GM21390 (cell line): ENCODE measurements around the gene MOB1B.
"Not testable (repeated sequence)": the region's sequence is repeated elsewhere in the genome, so short reads cannot be mapped to it uniquely, and the experiment has no call there.

Source experiments
- ATAC-seq: cut with Tn5 transposase; IDR thresholded peaks from one replicate; pipeline ENCODE4 v1.9.1; 2021; ENCODE audit not compliant: unreplicated experiment

The MOB1B gene

DNA sequence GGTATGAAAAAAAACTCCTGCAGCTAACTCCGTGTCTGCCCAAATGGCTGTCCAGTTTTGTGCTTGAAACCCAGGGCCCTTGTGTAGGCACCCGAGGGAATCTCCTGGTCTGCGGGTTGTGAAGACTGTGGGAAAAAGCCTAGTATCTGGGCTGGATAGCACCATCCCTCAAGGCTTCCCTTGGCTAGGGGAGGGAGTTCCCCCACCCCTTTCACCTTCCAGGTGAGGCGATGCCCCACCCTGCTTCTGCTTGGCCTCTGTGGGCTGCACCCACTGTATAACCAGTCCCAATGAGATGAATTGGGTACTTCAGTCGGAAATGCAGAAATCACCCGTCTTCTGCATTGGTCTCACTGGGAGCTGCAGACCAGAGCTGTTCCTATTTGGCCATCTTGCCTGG, 102.9 kb downstream of the MOB1B start:
- not testable (repeated sequence) for ATAC-seq

DNA sequence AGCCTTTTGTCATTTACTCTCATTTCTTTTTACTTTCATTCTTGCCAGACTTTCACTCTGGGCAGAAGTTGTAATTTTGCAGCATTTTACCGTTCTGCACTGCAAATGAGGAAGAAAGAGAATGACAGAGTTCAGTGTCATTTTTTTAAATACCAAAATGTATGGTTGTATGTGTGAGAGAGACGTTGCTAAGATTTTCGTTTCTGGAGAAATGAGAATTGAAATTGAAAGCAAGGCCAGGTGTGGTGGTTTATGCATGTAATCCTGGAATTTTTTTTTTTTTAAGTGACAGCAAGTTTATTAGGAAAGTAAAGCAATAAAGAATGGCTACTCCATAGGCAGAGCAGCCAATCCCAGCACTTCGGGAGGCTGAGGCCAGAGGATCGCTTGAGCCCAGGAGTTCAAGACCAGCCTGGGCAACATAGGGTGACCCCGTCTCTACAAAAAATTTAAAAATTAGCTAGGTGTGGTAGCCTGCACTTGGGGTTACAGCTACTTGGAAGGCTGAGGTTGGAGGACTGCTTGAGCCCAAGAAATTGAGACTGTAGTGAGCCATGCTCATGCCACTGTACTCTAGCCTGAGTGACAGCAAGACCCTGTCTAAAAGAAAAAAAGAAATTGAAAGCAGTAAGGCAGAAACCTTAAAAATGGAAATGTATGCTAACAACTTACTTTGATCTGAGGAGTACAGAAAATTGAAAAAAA, 104.2 kb downstream of the MOB1B start:
- peak; percentile 83 for ATAC-seq

DNA sequence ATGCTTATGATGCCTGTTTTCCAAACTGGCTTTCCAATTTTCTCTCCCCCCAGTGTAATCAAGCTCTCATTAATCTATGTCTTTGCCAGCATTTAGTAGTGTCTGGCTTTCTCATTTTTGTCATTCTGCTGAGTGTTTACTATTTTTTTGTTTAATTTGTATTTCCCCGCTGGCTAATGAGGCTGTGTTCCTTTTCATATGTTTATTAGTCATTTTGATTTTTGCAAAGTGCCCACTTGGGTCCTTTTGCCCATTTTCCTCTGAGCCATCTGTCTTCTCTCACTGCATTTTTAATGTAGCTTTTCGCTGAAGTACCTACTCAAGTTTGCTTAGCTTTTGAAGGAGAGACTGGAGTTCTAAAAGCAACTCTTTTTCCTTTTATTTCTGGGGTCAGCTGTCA, 106.0 kb downstream of the MOB1B start:
- ATAC-seq: no peak

DNA sequence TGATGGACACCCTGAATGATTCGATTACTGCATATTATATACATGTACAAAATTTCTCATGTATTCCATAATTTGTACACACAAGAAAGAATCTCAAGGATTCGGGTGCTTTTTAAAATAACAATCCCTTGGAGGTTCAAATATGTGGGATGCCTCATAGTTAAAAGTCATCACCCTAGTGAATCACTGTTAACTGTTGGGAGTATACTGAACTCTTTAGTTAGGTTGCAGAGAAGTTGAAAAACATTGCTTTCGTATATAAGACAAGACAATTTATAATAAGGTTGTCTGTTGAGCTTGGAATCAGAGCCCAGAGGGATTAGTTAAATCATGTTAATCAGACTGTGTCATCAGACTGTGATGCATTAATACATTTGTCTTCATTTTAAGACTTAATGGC, 106.9 kb downstream of the MOB1B start:
- ATAC-seq: no peak

DNA sequence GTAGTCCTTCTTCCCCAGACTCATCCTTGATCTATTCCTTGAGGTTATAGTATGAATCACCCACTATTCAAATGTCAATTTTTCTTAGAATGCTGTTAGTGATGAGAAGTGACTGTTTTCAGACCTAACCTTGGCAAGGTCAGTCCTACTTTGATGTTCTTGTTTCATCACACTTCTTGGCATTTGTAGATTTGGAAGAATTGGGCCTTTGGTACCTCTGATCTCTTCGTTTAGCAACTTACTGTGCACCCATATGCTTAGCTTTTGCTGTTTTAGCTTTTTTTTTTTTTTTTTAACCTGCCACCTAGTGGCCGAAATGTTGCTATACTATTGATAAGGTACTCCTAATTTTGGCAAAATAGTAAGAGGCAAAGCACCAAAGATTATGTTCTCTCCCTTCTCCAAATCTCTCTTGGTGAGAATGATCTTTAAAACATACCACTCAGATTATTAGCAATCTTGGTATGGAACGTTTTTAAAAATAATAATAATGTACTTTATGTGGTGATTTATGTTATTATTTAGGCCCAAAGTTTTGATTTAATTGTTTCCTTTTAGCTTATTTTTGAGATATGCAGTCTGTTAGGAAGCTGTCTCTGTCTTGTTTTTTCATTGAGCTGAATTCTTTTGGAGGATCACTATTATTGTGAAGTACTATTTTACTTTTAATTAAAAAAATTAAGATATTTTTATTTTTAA, 107.9 kb downstream of the MOB1B start:
- no peak for ATAC-seq

DNA sequence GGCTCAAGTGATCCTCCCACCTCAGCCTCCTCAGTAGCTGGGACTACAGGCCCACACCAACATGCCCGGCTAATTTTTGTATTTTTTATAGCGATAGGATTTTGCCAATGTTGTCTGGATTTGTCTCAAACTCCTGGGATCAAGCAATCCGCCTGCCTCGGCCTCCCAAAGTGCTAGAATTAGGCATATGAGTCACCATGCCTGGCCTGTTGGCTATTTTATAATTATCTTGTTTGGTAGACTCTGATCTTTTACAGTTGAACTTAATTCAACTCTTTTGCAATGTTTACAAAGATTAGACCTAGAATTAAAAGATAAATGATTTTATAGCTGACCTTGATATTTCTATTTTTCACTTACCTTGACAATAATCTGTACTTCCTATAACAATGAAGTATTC, 109.3 kb downstream of the MOB1B start:
- ATAC-seq: no peak

DNA sequence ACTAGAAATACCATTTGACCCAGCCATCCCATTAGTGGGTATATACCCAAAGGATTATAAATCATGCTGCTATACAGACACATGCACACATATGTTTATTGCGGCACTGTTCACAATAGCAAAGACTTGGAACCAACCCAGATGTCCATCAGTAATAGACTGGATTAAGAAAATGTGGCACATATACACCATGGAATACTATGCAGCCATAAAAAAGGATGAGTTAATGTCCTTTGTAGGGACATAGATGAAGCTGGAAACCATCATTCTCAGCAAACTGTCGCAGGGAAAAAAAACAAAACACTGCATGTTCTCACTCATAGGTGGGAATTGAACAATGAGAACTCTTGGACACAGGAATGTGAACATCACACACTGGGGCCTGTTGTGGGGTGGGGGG, 115.2 kb downstream of the MOB1B start:
- not testable (repeated sequence) for ATAC-seq

DNA sequence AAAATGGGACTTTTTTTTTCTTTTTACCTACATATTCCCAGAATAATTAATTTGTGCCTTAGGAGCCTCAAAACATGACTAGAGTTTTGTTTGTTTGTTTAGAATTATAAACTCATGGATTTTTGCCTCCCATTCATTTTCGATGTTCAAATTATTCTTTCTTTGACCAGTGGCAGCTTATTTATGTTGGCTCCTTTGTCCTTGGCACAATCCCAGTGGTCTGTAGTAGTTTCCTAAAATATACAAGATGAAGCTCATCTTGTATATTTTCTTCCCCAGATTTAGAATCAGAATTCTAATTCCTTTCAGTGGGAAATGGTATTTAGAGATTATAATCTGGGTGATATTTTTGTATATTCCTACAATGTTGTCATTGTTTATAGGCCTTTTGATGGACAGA, 118.4 kb downstream of the MOB1B start:
- no peak for ATAC-seq

DNA sequence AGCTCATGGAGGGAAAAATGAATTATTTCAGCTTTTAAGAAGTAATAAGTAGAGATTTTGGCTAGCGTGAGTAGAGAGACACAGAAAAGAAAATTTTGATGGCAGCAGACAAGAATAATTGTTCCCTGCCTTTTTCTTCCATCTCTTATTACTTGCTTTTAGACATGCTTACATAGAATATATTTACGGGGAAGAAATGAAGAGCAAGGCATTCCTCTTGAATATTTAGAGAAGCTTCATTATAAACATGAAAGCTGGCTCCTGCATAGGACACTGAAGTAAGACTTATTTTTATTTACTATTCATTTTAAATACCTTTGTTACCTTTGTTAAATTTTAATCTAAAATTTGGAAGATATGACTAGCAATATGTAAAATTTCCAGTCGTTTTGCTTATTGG, 123.5 kb downstream of the MOB1B start:
- no peak for ATAC-seq

DNA sequence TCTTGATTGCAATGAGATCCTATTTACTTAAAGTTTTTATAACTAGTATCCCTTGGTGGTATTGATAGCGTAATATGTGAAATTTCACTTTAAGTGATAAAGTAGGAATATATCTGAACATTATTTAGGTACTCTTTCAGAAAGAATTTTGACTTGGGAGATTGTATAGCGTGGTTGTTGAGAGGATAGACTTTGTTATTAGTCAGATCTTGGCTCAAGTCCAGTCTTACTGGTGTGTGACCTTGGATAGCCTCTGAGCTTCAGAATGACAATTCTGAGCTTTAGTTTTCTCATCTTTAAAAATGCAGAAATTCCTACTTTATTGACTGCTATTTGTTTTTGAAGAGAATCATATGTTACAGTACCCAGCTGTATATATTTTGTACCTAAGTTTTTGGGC, 123.9 kb downstream of the MOB1B start:
- ATAC-seq: no peak

DNA sequence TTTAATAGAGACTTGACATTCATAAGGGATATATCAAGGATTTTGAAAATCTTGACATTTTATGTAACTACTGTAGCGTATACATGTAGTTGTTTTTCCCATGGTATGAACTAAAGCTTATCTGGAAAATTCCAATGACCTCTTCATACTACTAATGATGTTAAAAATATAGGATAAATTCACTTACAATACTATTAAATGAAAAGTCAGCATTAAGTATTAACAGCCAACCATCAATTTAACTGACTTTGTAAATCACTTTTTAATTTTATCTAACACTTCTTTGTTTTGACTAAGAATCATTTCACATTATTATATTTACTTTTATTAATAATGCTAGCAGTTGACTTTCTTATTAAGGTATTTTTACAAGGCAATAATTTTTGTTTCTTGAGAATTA, 125.4 kb downstream of the MOB1B start:
- no peak for ATAC-seq

DNA sequence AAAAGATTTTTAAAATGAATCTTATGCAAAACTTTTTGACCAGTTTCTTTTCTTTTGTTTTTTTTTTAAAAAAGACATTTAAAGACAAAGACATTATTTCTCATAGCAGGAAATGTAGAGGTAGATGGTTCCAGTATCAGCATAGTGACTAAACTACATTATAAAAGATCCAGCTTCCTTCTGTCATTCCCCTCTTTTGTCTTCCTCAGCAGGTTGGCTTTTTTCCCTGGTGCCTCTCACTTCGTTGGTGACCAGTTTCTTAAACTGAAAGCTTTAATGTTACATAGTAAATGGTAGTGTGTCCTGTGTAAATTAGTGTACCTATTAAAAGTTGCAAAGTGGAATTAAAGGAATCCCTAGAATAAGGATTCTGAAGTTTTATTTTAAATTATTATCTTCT, 127.3 kb downstream of the MOB1B start:
- no peak for ATAC-seq

DNA sequence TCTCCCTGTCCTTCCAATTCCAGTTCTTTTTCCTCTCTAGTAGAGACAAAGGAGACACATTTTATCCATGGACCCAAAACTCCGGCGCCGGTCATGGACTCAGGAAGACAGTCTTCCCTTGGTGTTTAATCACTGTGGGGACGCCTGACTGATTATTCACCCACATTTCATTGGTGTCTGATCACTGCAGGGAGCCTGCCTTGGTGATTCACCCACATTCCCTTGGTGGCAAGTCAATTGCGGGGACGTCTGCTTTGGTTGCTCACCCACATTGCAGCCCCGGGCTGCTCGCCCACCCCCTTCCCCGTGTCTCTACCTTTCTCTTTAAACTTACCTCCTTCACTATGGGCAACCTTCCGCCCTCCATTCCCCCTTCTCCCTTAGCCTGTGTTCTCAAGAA, 129.9 kb downstream of the MOB1B start:
- not testable (repeated sequence) for ATAC-seq
